Neural cell (in vitro differentiated cells): ENCODE data around the gene BSX. TPM values are rescaled to one million over a fixed set of nuclear protein-coding genes. Genes with fewer than 3 reads are reported as not detected.

Experiments used
- H2AFZ ChIP-seq: fragments of 200-600, 300-800 bp; sonication (generic), shearing (Covaris generic); 2 replicates; pipeline ENCODE4 v1.6.0; 2014; ENCODE audit warnings: low read depth, mild to moderate bottlenecking, antibody characterized with exemption, low read length, moderate library complexity
- H3F3A ChIP-seq: fragments of 200-600 bp; shearing (Covaris generic); 2 replicates; pipeline ENCODE4 v1.6.1; 2016; ENCODE audit warnings: mild to moderate bottlenecking, moderate library complexity, mixed read lengths, antibody characterized with exemption, low read length; ENCODE audit not compliant: insufficient read depth, poor library complexity, severe bottlenecking
- H3K27ac ChIP-seq: fragments of 200-600, 300-800 bp; sonication (generic), shearing (Covaris generic); 2 replicates; pipeline ENCODE4 v1.5.1; 2014; ENCODE audit warnings: mild to moderate bottlenecking, low read length, moderate library complexity
- H3K27me3 ChIP-seq: fragments of 300-800, 200-600 bp; sonication (generic), shearing (Covaris generic); 2 replicates; pipeline ENCODE4 v1.6.0; 2014; ENCODE audit warnings: mild to moderate bottlenecking, low read depth, low read length, moderate library complexity; ENCODE audit not compliant: insufficient read depth
- H3K36me3 ChIP-seq: fragments of 300-800, 200-600 bp; sonication (generic), shearing (Covaris generic); 2 replicates; pipeline ENCODE4 v1.5.1; 2014; ENCODE audit warnings: mild to moderate bottlenecking, antibody characterized with exemption, low read length, moderate library complexity; ENCODE audit not compliant: insufficient read depth
- H3K4me2 ChIP-seq: fragments of 300-800, 200-600 bp; sonication (generic), shearing (Covaris generic); 2 replicates; pipeline ENCODE4 v1.6.0; 2014; ENCODE audit warnings: mild to moderate bottlenecking, low read length
- H3K4me3 ChIP-seq: fragments of 300-800, 200-600 bp; sonication (generic), shearing (Covaris generic); 2 replicates; pipeline ENCODE4 v1.5.1; 2014; ENCODE audit warnings: mild to moderate bottlenecking, low read length, moderate library complexity
- H3K79me2 ChIP-seq: fragments of 200-600 bp; shearing (Covaris generic); replicated peaks from 2 replicates; pipeline ENCODE4 v1.6.0; 2014; ENCODE audit warnings: mild to moderate bottlenecking, low read length, moderate library complexity; ENCODE audit not compliant: insufficient read depth
- H3K9ac ChIP-seq: fragments of 300-800, 200-600 bp; sonication (generic), shearing (Covaris generic); 2 replicates; pipeline ENCODE4 v1.6.1; 2016; ENCODE audit warnings: mild to moderate bottlenecking, low read length, mixed read lengths
- H3K9me2 ChIP-seq: fragments of 200-600 bp; shearing (Covaris generic); 2 replicates; pipeline ENCODE4 v1.6.1; 2016; ENCODE audit warnings: mild to moderate bottlenecking, low read length, mixed read lengths; ENCODE audit not compliant: insufficient read depth
- H3K9me3 ChIP-seq: fragments of 200-600, 300-800 bp; sonication (generic), shearing (Covaris generic); 2 replicates; pipeline ENCODE4 v1.6.1; 2016; ENCODE audit warnings: mild to moderate bottlenecking, mixed run types, low read length, moderate library complexity, mixed read lengths
- H4K20me1 ChIP-seq: fragments of 200-600 bp; shearing (Covaris generic); 2 replicates; pipeline ENCODE4 v1.6.1; 2016; ENCODE audit warnings: mild to moderate bottlenecking, mixed run types; ENCODE audit not compliant: insufficient read depth
- EP300 ChIP-seq: fragments of 450-650 bp; conservative IDR thresholded peaks from 2 replicates; pipeline ENCODE4 v1.6.1; 2014; ENCODE audit warnings: antibody characterized with exemption, mild to moderate bottlenecking, moderate library complexity; ENCODE audit not compliant: poor library complexity, severe bottlenecking
- EZH2 ChIP-seq: fragments of 200-600, 300-800 bp; shearing (Covaris generic), sonication (generic); IDR thresholded peaks from 2 replicates; pipeline ENCODE4 v1.6.1; 2014; ENCODE audit warnings: antibody characterized with exemption, low read length, borderline replicate concordance, mild to moderate bottlenecking; ENCODE audit not compliant: insufficient read depth, poor library complexity, severe bottlenecking
- MXI1 ChIP-seq: fragments of 450-650 bp; conservative IDR thresholded peaks from 2 replicates; pipeline ENCODE4 v1.6.1; 2014; ENCODE audit warnings: antibody characterized with exemption, mild to moderate bottlenecking; ENCODE audit not compliant: poor library complexity, severe bottlenecking
- POLR2AphosphoS5 ChIP-seq: IDR thresholded peaks from 2 replicates; pipeline ENCODE4 v1.6.1; 2012
- RAD21 ChIP-seq: fragments of 450-650 bp; conservative IDR thresholded peaks from 2 replicates; pipeline ENCODE4 v1.6.1; 2014; ENCODE audit warnings: antibody characterized with exemption, mild to moderate bottlenecking, moderate library complexity
- SMC3 ChIP-seq: fragments of 450-650 bp; conservative IDR thresholded peaks from 2 replicates; pipeline ENCODE4 v1.6.1; 2014; ENCODE audit warnings: antibody characterized with exemption, mild to moderate bottlenecking, moderate library complexity; ENCODE audit not compliant: poor library complexity
- TAF1 ChIP-seq: IDR thresholded peaks from 2 replicates; pipeline ENCODE4 v1.6.1; 2012; ENCODE audit warnings: low read depth
- polyA plus RNA-seq: library from polyadenylated mRNA; depleted of rRNA; stranded (reverse); fragments of >200 nt; gene quantifications from 2 replicates; pipeline ENCODE4 v1.2.3, GENCODE V29; 2014
- TF ChIP-seq, protein P1 (sequence below): fragments of 450-650 bp; IDR thresholded peaks from 2 replicates; pipeline ENCODE4 v1.5.1; 2014; ENCODE audit warnings: antibody characterized with exemption, mild to moderate bottlenecking, moderate library complexity; ENCODE audit not compliant: poor library complexity, severe bottlenecking
- TF ChIP-seq, protein P2 (sequence below): IDR thresholded peaks from 2 replicates; pipeline ENCODE4 v1.6.1; 2012; ENCODE audit warnings: borderline replicate concordance

The BSX gene
- polyA plus RNA-seq, 1 donor from 2014 or later, result not detected

GRCh38 chr11:123011510-123011909 lies 29.9 kb upstream of the BSX start:
- H3K4me2 ChIP-seq, result no peak overlapping the region
- no peak overlapping the region for H3K27ac ChIP-seq
- no peaks in the 10 kb centered on the region for H3K79me2 ChIP-seq
- peaks cover 3% of the 10 kb centered on the region for H3K27me3 ChIP-seq
- no peak for TF ChIP-seq MXI1
- TF ChIP-seq EZH2, result no peak
- no peak for TF ChIP-seq SMC3
- TF ChIP-seq, protein P1, sequence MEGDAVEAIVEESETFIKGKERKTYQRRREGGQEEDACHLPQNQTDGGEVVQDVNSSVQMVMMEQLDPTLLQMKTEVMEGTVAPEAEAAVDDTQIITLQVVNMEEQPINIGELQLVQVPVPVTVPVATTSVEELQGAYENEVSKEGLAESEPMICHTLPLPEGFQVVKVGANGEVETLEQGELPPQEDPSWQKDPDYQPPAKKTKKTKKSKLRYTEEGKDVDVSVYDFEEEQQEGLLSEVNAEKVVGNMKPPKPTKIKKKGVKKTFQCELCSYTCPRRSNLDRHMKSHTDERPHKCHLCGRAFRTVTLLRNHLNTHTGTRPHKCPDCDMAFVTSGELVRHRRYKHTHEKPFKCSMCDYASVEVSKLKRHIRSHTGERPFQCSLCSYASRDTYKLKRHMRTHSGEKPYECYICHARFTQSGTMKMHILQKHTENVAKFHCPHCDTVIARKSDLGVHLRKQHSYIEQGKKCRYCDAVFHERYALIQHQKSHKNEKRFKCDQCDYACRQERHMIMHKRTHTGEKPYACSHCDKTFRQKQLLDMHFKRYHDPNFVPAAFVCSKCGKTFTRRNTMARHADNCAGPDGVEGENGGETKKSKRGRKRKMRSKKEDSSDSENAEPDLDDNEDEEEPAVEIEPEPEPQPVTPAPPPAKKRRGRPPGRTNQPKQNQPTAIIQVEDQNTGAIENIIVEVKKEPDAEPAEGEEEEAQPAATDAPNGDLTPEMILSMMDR, result no peak
- TF ChIP-seq TAF1, result no peak
- no peak for TF ChIP-seq RAD21
- no peak for TF ChIP-seq POLR2AphosphoS5
- TF ChIP-seq EP300, result no peak
- H3K9me3 ChIP-seq, result no peaks in the 10 kb centered on the region
- no peaks in the 10 kb centered on the region for H3K36me3 ChIP-seq
- no peak overlapping the region for H3K9ac ChIP-seq
- H4K20me1 ChIP-seq, result no peaks in the 10 kb centered on the region
- H3K4me3 ChIP-seq, result no peak overlapping the region
- no peak overlapping the region for H2AFZ ChIP-seq
- H3F3A ChIP-seq, result no peaks in the 10 kb centered on the region
- H3K9me2 ChIP-seq, result no peaks in the 10 kb centered on the region

- H3K4me3 ChIP-seq, result no peak overlapping the region
- no peaks in the 10 kb centered on the region for H3K9me3 ChIP-seq
- no peak overlapping the region for H3K27ac ChIP-seq
- H3K79me2 ChIP-seq, result no peaks in the 10 kb centered on the region
- no peak overlapping the region for H3K4me2 ChIP-seq
- no peaks in the 10 kb centered on the region for H3K9me2 ChIP-seq
- no peaks in the 10 kb centered on the region for H3K27me3 ChIP-seq
- H3F3A ChIP-seq, result no peaks in the 10 kb centered on the region
- no peaks in the 10 kb centered on the region for H4K20me1 ChIP-seq
- H2AFZ ChIP-seq, result no peak overlapping the region
- H3K36me3 ChIP-seq, result no peaks in the 10 kb centered on the region
- TF ChIP-seq EZH2, result no peak
- no peak for TF ChIP-seq RAD21
- TF ChIP-seq, protein P1, result no peak
- no peak overlapping the region for H3K9ac ChIP-seq
Measured at GRCh38 chr11:123006860-123007542, 25.4 kb upstream of the BSX start.

DNA sequence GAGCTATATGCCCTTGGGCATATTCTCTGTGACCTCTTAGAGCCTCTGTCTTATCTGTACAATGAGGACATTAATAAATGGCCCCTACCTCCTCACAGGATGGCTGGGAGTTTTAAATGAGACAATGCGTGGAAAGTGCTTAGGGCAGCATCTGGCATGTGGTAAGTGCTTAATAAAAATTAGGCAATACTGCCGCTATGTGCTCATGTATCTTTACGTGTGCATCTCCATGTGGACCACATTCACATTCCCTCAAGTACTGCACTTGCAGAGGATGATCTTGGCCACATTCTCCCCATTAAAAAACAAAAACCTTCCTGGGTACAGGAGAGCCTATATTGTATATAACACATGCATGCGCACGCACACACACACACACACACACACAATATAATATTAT lies 19.1 kb upstream of the BSX start:
- Histone ChIP-seq H3K27ac (no peak overlapping the region), H3K9me2 (no peaks in the 10 kb centered on the region), H3F3A (no peaks in the 10 kb centered on the region), H2AFZ (no peak overlapping the region), H3K27me3 (no peaks in the 10 kb centered on the region), H4K20me1 (no peaks in the 10 kb centered on the region), H3K4me3 (no peak overlapping the region), H3K9ac (no peak overlapping the region), H3K79me2 (no peaks in the 10 kb centered on the region), H3K4me2 (no peak overlapping the region), H3K9me3 (no peaks in the 10 kb centered on the region), H3K36me3 (no peaks in the 10 kb centered on the region)
- TF ChIP-seq EZH2 (no peak), EP300 (no peak), MXI1 (no peak), SMC3 (no peak), POLR2AphosphoS5 (no peak), RAD21 (no peak), TAF1 (no peak)
- TF ChIP-seq, protein P1, result no peak
- TF ChIP-seq, protein P2, sequence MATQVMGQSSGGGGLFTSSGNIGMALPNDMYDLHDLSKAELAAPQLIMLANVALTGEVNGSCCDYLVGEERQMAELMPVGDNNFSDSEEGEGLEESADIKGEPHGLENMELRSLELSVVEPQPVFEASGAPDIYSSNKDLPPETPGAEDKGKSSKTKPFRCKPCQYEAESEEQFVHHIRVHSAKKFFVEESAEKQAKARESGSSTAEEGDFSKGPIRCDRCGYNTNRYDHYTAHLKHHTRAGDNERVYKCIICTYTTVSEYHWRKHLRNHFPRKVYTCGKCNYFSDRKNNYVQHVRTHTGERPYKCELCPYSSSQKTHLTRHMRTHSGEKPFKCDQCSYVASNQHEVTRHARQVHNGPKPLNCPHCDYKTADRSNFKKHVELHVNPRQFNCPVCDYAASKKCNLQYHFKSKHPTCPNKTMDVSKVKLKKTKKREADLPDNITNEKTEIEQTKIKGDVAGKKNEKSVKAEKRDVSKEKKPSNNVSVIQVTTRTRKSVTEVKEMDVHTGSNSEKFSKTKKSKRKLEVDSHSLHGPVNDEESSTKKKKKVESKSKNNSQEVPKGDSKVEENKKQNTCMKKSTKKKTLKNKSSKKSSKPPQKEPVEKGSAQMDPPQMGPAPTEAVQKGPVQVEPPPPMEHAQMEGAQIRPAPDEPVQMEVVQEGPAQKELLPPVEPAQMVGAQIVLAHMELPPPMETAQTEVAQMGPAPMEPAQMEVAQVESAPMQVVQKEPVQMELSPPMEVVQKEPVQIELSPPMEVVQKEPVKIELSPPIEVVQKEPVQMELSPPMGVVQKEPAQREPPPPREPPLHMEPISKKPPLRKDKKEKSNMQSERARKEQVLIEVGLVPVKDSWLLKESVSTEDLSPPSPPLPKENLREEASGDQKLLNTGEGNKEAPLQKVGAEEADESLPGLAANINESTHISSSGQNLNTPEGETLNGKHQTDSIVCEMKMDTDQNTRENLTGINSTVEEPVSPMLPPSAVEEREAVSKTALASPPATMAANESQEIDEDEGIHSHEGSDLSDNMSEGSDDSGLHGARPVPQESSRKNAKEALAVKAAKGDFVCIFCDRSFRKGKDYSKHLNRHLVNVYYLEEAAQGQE, result no peak
